IPS-20b (cell line): ENCODE results near the gene USP40.

ENCODE experiments used
- H3K27ac ChIP-seq: one replicate; pipeline ENCODE4 v1.5.1; 2013; ENCODE audit warnings: low read length
- H3K27me3 ChIP-seq: 2 replicates; pipeline ENCODE4 v1.6.1; 2013; ENCODE audit warnings: mild to moderate bottlenecking, low read length, inconsistent platforms; ENCODE audit not compliant: insufficient read depth
- H3K36me3 ChIP-seq: 2 replicates; pipeline ENCODE4 v1.6.1; 2013; ENCODE audit warnings: low read depth, mild to moderate bottlenecking, inconsistent platforms, low read length, moderate library complexity; ENCODE audit not compliant: insufficient read depth
- H3K4me1 ChIP-seq: 2 replicates; pipeline ENCODE4 v1.6.1; 2013; ENCODE audit warnings: mild to moderate bottlenecking, control low read depth, inconsistent platforms, low read length, moderate library complexity; ENCODE audit not compliant: insufficient read depth
- H3K4me3 ChIP-seq: 2 replicates; pipeline ENCODE4 v1.5.1; 2013; ENCODE audit warnings: mild to moderate bottlenecking, low read length, inconsistent platforms
- H3K9ac ChIP-seq: 2 replicates; pipeline ENCODE4 v1.6.1; 2013; ENCODE audit warnings: low read depth, mild to moderate bottlenecking, inconsistent platforms, low read length, moderate library complexity
- H3K9me3 ChIP-seq: 2 replicates; pipeline ENCODE4 v1.6.1; 2013; ENCODE audit warnings: mild to moderate bottlenecking, low read depth, low read length, inconsistent platforms; ENCODE audit not compliant: insufficient read depth

The USP40 gene

DNA sequence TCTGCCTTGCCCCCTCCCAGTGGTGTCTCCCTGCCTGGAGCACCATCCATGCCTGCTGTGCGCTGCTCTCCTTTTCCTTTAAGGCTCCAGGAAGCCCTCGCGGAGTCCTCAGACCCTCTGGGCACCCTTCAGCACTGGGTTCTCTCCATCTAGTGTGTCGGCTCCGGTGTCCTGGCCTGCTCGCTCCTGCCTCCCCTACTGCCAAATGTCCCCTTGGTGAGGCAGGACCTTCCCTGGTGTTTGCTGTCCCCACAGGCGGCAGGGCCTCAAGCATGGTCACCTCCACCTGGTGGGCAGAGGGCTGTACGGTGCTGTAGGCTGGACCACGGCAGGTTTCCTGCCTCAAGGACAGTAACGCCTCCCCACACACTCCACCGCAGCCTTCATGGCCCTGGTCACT, 122.1 kb downstream of the USP40 start:
- Histone ChIP-seq H3K27ac (no peak overlapping the region), H3K9me3 (no peaks in the 10 kb centered on the region), H3K4me3 (no peak overlapping the region), H3K4me1 (no peaks in the 10 kb centered on the region), H3K36me3 (peaks cover 10% of the 10 kb centered on the region; the same call in 1 of the 2 replicates), H3K9ac (no peak overlapping the region), H3K27me3 (no peaks in the 10 kb centered on the region)

DNA sequence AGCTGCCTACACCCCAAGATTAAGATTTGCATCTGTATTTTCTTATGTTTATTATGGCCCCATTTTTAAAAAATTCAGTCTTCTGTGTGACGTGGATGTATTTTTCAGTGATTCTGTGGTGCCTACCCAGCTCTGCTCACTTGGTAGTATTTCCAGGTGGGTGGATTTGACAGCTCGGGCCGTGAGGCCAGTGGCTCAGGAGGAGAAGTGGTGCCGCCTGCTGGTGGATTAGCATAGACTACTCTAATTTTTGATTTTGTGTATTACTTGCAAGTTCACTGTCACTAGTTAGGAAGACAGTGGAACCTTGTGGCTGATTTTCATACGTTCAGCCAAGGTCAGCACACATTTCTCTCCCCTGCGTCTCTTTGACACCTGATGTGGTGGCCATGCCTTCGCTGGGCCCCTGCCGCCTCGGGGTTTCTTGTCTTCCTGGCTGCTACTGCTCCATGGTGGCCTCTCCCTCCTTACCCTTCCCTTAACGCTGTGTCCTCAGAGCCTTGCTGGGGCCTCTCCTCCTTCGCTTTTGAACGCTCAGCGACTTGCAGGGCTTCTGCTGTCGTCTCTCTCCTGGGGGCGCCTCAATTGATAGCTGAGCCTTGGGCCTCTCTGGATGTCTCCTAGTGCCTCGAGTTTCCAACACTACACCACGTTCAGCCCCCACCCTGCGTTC, 122.9 kb downstream of the USP40 start:
- Histone ChIP-seq H3K27ac (no peak overlapping the region), H3K9ac (no peak overlapping the region), H3K36me3 (peaks cover 7% of the 10 kb centered on the region; the same call in 1 of the 2 replicates), H3K27me3 (no peaks in the 10 kb centered on the region), H3K4me3 (no peak overlapping the region), H3K4me1 (no peaks in the 10 kb centered on the region), H3K9me3 (no peaks in the 10 kb centered on the region)

DNA sequence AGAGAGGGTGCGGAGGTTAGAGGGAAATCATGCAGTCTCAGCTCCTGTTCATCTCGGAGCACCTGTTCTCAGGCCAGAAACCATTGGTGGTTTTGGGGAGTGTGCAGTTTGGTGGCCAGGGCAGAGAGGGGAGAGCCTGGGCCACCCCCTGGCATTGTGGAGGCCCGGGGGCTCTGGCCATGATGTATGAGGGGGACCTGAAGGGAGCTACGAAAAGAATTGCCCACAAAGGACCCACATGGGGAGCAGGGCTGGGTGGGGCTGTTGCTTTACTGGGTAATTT, 124.6 kb downstream of the USP40 start:
- H3K9ac ChIP-seq: no peak overlapping the region
- no peaks in the 10 kb centered on the region for H3K27me3 ChIP-seq
- no peak overlapping the region for H3K4me3 ChIP-seq
- no peaks in the 10 kb centered on the region for H3K9me3 ChIP-seq
- peaks cover 7% of the 10 kb centered on the region; the same call in 1 of the 2 replicates for H3K36me3 ChIP-seq
- H3K4me1 ChIP-seq: no peaks in the 10 kb centered on the region
- no peak overlapping the region for H3K27ac ChIP-seq

GRCh38 chr2:233441161-233442027, 125.2 kb downstream of the USP40 start:
- Histone ChIP-seq H3K36me3 (peaks cover 7% of the 10 kb centered on the region; the same call in 1 of the 2 replicates), H3K27me3 (no peaks in the 10 kb centered on the region), H3K4me1 (no peaks in the 10 kb centered on the region), H3K27ac (no peak overlapping the region), H3K9me3 (no peaks in the 10 kb centered on the region), H3K9ac (no peak overlapping the region), H3K4me3 (no peak overlapping the region)

DNA sequence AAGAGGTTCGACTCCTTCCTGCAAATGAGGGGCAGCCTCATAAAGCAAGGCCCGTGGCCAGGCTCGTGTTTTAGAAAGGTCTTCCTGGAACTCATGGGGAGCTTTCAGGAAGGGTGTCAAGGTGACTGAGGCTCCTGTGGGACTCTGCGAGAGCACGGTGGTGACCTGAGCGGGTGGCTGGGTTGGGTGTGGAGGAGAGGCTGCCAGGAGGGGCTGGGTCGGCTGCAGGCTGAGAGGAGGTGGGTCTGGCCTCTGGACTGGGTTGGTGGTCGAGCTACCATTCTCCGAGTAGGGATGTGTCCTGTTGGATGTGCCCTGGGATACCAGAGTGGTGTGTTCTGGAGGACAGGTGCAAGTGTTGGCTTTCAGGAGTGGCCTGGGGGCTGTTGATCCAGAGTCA, 125.9 kb downstream of the USP40 start:
- no peak overlapping the region for H3K4me3 ChIP-seq
- peaks cover 7% of the 10 kb centered on the region; the same call in 1 of the 2 replicates for H3K36me3 ChIP-seq
- no peaks in the 10 kb centered on the region for H3K4me1 ChIP-seq
- H3K27ac ChIP-seq: no peak overlapping the region
- H3K9me3 ChIP-seq: no peaks in the 10 kb centered on the region
- no peaks in the 10 kb centered on the region for H3K27me3 ChIP-seq
- H3K9ac ChIP-seq: no peak overlapping the region

DNA sequence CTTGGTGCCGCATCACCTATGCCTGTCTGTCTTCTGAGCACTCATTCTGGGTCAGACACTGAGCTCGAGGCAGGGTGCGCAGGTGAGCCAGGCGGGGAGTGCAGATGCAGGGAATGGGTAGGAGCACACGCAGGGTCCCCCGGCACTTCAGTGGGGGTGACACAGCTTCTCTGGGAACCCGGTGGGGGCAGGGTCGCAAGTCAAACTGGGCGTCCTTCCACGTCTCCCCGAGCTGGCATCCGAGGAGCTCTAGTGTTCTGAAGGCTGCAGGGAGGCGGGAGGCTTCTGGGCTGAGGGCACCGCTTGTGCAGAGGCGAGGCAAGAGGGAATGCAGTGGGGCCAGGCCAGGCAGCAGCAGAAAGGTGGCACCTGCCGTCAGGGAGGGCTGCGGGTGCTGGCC, 126.3 kb downstream of the USP40 start:
- Histone ChIP-seq H3K9ac (no peak overlapping the region), H3K27ac (no peak overlapping the region)

DNA sequence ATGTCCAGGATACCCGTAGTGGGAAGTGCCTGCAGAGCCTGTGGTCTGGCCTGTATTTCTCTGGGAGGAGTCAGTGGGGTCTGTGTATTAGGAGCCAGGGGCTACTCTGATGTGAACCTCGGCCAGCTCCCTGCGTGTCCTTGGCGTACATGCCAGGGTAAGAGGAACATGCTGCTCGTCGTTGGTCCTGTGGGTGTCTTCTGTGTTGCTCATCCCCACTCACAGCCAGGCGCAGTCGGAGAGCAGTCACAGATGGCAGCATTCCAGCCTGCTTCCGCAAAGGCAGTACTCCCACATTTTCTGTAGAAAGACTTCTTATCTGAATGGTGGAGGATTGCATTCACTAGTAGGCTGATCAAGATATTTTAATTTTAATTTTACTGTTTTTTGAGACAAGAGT, 127.4 kb downstream of the USP40 start:
- Histone ChIP-seq H3K27ac (no peak overlapping the region), H3K27me3 (no peaks in the 10 kb centered on the region), H3K4me3 (no peak overlapping the region), H3K9me3 (no peaks in the 10 kb centered on the region), H3K4me1 (no peaks in the 10 kb centered on the region), H3K36me3 (peaks cover 7% of the 10 kb centered on the region; the same call in 1 of the 2 replicates), H3K9ac (no peak overlapping the region)

More for the DNA sequence above, 126.3 kb downstream of the USP40 start:
- Histone ChIP-seq H3K9me3 (no peaks in the 10 kb centered on the region), H3K4me1 (no peaks in the 10 kb centered on the region), H3K36me3 (peaks cover 7% of the 10 kb centered on the region; the same call in 1 of the 2 replicates), H3K27me3 (no peaks in the 10 kb centered on the region), H3K4me3 (no peak overlapping the region)

DNA sequence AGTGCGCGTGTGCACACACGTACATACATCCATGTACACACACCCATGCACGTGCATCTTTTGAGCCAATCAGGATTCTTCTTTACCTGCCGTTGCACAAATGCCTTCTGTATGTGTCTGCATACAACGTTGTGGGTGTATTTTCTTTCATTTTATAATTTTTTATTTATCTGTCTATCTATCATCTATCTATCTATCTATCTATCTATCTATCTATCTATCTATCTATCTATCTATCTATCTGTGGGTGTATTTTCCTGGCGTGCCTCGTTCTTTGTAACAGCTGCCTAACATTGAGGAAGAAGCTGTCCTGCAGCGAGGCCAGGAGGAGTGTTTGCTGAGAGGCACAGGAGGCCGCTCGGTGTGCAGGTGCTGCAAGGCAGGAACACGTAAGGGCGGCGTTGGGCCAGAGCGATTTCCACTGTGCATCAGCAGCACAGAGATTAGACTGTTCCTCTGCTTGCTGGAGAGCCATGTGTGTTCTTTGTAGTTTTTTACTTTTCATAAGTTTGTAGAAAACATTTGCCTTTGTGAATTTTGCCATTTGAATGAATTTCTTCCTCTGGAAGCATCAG, 127.9 kb downstream of the USP40 start:
- Histone ChIP-seq H3K27ac (no peak overlapping the region), H3K36me3 (peaks cover 7% of the 10 kb centered on the region; the same call in 1 of the 2 replicates), H3K9me3 (no peaks in the 10 kb centered on the region), H3K4me3 (no peak overlapping the region), H3K27me3 (no peaks in the 10 kb centered on the region), H3K4me1 (no peaks in the 10 kb centered on the region), H3K9ac (no peak overlapping the region)

DNA sequence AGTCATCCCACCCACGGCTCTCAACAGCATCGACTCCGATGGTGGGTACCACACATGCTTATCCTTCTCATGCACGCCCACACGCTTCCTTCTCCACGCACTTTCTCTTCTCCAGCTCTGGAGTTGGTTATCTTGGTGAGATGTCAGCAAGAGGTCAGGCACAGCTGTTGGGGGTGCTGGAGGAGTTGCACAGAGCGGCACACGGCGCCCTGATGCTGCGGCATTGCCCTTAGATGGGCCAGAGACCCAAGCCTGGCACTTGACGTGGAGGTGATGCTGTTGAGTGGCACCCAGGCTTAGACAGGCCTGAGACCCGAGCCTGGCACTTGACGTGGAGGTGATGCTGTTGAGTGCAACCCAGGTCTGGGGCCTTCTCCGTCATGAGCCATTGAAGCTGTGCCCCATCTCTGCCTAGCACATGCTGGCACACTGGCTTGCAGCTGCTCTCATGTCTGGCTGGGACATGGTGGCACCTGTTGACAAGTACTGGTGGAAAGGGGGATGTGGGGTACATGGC, 129.1 kb downstream of the USP40 start:
- Histone ChIP-seq H3K9ac (no peak overlapping the region), H3K9me3 (no peaks in the 10 kb centered on the region), H3K4me1 (no peaks in the 10 kb centered on the region), H3K27me3 (no peaks in the 10 kb centered on the region), H3K27ac (no peak overlapping the region), H3K4me3 (no peak overlapping the region), H3K36me3 (peaks cover 7% of the 10 kb centered on the region; the same call in 1 of the 2 replicates)

- Histone ChIP-seq H3K9ac (no peak overlapping the region), H3K4me1 (no peaks in the 10 kb centered on the region), H3K4me3 (no peak overlapping the region), H3K27ac (no peak overlapping the region), H3K9me3 (no peaks in the 10 kb centered on the region), H3K27me3 (no peaks in the 10 kb centered on the region), H3K36me3 (peaks cover 7% of the 10 kb centered on the region; the same call in 1 of the 2 replicates)
Observed at GRCh38 chr2:233436691-233437438, 129.7 kb downstream of the USP40 start.

- H3K27ac ChIP-seq: no peak overlapping the region
- H3K9ac ChIP-seq: no peak overlapping the region
- H3K27me3 ChIP-seq: no peaks in the 10 kb centered on the region
- H3K4me1 ChIP-seq: no peaks in the 10 kb centered on the region
- H3K4me3 ChIP-seq: no peak overlapping the region
- no peaks in the 10 kb centered on the region for H3K9me3 ChIP-seq
- peaks cover 7% of the 10 kb centered on the region; the same call in 1 of the 2 replicates for H3K36me3 ChIP-seq
Observed at GRCh38 chr2:233436191-233436581, 130.4 kb downstream of the USP40 start.
